A673 (cell line): Measurements from ENCODE around the gene BCL10. TPM values are rescaled to one million over a fixed set of nuclear protein-coding genes. Genes with fewer than 3 reads are reported as not detected.
"Not testable (repeated sequence)": the region's sequence is repeated elsewhere in the genome, so short reads cannot be mapped to it uniquely, and the experiment has no call there.

Experiments used
- BruUV-seq: library from RNA; stranded (reverse); fragments of 400-500 nt; replicated peaks from 2 replicates; lab custom pipeline; 2021; lab: Mats Ljungman, UMichigan
- CTCF ChIA-PET: fragments of 300-600 bp; sonication (Branson Sonifier 250); formaldehyde crosslinking; loops from one replicate; lab custom pipeline; 2022; ENCODE audit warnings: antibody characterized with exemption; lab: Charles Lee
- POLR2A ChIA-PET: fragments of 300-600 bp; sonication (Branson Sonifier 250); formaldehyde crosslinking; loops from one replicate; lab custom pipeline; 2022; ENCODE audit warnings: antibody characterized with exemption; ENCODE audit not compliant: low non-redundant PET; lab: Charles Lee
- DNase-seq: peaks from one replicate; pipeline ENCODE4 v3.0.0-alpha.2; 2015; ENCODE audit warnings: low spot score
- H3K27ac ChIP-seq: fragments of 200-600 bp; sonication (generic); 2 replicates; pipeline ENCODE4 v1.5.1; 2016; ENCODE audit warnings: mixed run types, low read depth, mild to moderate bottlenecking, mixed read lengths, antibody characterized with exemption, low read length; ENCODE audit not compliant: poor library complexity, severe bottlenecking
- H3K27me3 ChIP-seq: fragments of 200-600 bp; sonication (generic); replicated peaks from 2 replicates; pipeline ENCODE4 v1.6.1; 2017; ENCODE audit warnings: mixed run types, low read depth, mild to moderate bottlenecking, mixed read lengths, antibody characterized with exemption, low read length; ENCODE audit not compliant: insufficient read depth, poor library complexity
- H3K36me3 ChIP-seq: fragments of 200-600 bp; sonication (generic); 2 replicates; pipeline ENCODE4 v1.6.1; 2016; ENCODE audit warnings: mixed run types, mild to moderate bottlenecking, mixed read lengths, antibody characterized with exemption, low read length; ENCODE audit not compliant: insufficient read depth, poor library complexity, severe bottlenecking
- H3K4me1 ChIP-seq: fragments of 200-600 bp; sonication (generic); 2 replicates; pipeline ENCODE4 v1.6.1; 2017; ENCODE audit warnings: mixed run types, mild to moderate bottlenecking, mixed read lengths, antibody characterized with exemption, low read length; ENCODE audit not compliant: insufficient read depth, poor library complexity, severe bottlenecking
- H3K4me3 ChIP-seq: fragments of 200-600 bp; sonication (generic); 2 replicates; pipeline ENCODE4 v1.5.1; 2016; ENCODE audit warnings: low read depth, mixed run types, mild to moderate bottlenecking, mixed read lengths, low read length; ENCODE audit not compliant: poor library complexity, severe bottlenecking
- H3K9me3 ChIP-seq: fragments of 200-600 bp; sonication (generic); 2 replicates; pipeline ENCODE4 v1.6.1; 2016; ENCODE audit warnings: mixed run types, low read depth, mild to moderate bottlenecking, mixed read lengths, antibody characterized with exemption, low read length; ENCODE audit not compliant: poor library complexity, severe bottlenecking
- EZH2 ChIP-seq: fragments of 200-600 bp; sonication (generic); IDR thresholded peaks from 2 replicates; pipeline ENCODE4 v1.6.1; 2017; ENCODE audit warnings: borderline replicate concordance, low read depth, mild to moderate bottlenecking, mixed read lengths, antibody characterized with exemption, low read length; ENCODE audit not compliant: poor library complexity, severe bottlenecking
- intact Hi-C: fragments of 100-400 bp; cut with micrococcal nuclease; formaldehyde crosslinking; loops from one replicate; pipeline ENCODE4 v1.10.0; 2022; ENCODE audit not compliant: unreplicated experiment
- total RNA-seq: library from RNA; stranded (reverse); gene quantifications from 2 replicates; pipeline ENCODE4 v1.2.3, GENCODE V29; 2021
- TF ChIP-seq, protein P1 (sequence below): fragments of 300-800, 200-600 bp; sonication (generic); conservative IDR thresholded peaks from 2 replicates; pipeline ENCODE4 v1.5.1; 2017; ENCODE audit warnings: low read depth, mild to moderate bottlenecking, antibody characterized with exemption, low read length, moderate library complexity, mixed read lengths

BCL10 gene
- total RNA-seq, 1 experiment from 2014 or later: 20.9 TPM

DNA sequence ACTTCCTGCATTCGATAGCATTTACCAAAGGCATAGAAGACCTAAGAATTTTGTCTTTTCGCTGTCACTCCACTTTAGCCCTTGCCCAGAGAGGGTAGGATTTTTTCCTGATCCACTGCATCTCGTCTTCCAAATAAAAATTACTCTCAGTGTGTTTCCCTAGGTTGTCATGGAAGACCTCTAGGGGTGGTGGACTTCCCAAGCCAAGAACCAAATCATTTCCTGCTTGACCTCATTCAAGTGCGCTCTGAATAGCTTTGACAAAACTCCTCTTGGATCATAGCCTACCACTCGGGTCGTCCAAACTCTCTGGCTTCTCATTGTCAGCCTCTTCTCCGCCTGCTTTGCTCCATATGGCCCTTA is 16.5 kb downstream of the BCL10 start:
- Histone ChIP-seq H3K9me3 (no peaks in the 10 kb centered on the region), H3K27ac (peak overlapping the region; percentile 73), H3K4me1 (peaks cover 8% of the 10 kb centered on the region), H3K4me3 (peak overlapping the region; percentile 78), H3K36me3 (peaks cover 30% of the 10 kb centered on the region), H3K27me3 (no peaks in the 10 kb centered on the region)
- BruUV-seq: no TSS peak
- DNase-seq: no peak
- ChIA-PET POLR2A (interaction anchor here (0.6 kb wide), 1 partner anchor 321 kb away, joined by 3 read pairs; no protein-coding TSS in a partner anchor), CTCF (interaction anchor here (0.6 to 3.1 kb wide), 8 partner anchors 16 to 433 kb away, joined by 3 to 40 read pairs (median 6); partner anchors contain the start of genes BCL10 and SYDE2)
- intact Hi-C loops: loop anchor here (1.0 to 5.0 kb wide), 2 partner anchors 198 to 315 kb away; a partner anchor contains a TSS
- TF ChIP-seq, protein P1, sequence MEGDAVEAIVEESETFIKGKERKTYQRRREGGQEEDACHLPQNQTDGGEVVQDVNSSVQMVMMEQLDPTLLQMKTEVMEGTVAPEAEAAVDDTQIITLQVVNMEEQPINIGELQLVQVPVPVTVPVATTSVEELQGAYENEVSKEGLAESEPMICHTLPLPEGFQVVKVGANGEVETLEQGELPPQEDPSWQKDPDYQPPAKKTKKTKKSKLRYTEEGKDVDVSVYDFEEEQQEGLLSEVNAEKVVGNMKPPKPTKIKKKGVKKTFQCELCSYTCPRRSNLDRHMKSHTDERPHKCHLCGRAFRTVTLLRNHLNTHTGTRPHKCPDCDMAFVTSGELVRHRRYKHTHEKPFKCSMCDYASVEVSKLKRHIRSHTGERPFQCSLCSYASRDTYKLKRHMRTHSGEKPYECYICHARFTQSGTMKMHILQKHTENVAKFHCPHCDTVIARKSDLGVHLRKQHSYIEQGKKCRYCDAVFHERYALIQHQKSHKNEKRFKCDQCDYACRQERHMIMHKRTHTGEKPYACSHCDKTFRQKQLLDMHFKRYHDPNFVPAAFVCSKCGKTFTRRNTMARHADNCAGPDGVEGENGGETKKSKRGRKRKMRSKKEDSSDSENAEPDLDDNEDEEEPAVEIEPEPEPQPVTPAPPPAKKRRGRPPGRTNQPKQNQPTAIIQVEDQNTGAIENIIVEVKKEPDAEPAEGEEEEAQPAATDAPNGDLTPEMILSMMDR: no peak
- TF ChIP-seq EZH2: no peak

DNA sequence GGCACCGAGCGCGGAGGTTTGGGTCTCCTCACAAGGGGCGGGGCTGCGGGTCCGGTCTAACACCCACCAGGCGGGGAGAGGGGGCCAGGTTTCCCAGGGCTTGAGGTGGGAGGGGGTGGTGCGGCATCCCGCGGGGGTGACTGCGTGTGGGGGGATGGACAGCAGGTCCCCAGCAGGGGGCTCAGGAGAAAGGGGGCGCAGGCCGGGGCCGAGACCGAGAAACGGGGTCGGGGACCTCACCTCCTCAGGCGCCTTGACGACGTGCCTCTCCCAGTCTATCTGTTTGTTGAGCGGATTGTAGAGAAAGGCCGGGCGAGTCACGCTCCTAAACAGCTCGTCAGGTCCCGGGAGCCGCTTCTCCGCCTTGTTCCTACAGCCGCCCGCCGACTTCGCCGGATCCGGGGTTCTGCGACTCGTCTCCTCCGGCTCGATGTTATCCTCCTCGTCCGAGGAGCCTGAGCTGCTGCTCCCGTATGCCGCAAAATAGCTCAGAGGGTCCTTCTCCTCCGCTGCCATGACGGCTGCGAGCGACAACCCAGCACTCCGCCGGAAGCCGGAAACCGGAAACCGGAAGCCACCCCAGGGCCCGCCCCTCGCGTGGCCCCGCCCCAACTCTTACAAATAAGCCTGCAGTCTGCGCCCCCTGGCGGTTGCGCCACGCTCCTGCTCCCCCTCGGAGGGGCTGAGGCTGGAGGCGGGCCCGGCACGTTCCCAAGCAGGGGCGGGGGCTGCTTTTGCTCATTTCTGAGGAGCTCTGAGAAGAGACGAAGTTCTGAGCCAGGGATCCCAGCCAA is 17.1 kb downstream of the BCL10 start, which contains the start of gene C1orf52:
Gene C1orf52 (minus strand): TSS at position 545 of the 794 bp plus-strand sequence. CDS start 29 bp downstream, at position 516.
- no TSS peak for BruUV-seq
- ChIA-PET POLR2A (interaction anchor here (0.6 kb wide), 1 partner anchor 322 kb away, joined by 3 read pairs; no protein-coding TSS in a partner anchor), CTCF (interaction anchor here (0.6 to 3.1 kb wide), 12 partner anchors 14 to 434 kb away, joined by 3 to 40 read pairs (median 4); partner anchors contain the start of genes BCL10 and SYDE2)
- no peak for TF ChIP-seq EZH2
- TF ChIP-seq, protein P1: peak; percentile 99
- Histone ChIP-seq H3K4me3 (peak within 1 kb of the TSS; percentile 78), H3K27ac (peak within 1 kb of the TSS; percentile 73), H3K4me1 (peaks cover 8% of the 10 kb centered on the region), H3K36me3 (peaks cover 30% of the 10 kb centered on the region), H3K27me3 (no peaks in the 10 kb centered on the region), H3K9me3 (no peaks in the 10 kb centered on the region)
- peak; percentile 96 for DNase-seq
- intact Hi-C loops: loop anchor here (1.0 to 5.0 kb wide), 2 partner anchors 197 to 314 kb away; a partner anchor contains a TSS

DNA sequence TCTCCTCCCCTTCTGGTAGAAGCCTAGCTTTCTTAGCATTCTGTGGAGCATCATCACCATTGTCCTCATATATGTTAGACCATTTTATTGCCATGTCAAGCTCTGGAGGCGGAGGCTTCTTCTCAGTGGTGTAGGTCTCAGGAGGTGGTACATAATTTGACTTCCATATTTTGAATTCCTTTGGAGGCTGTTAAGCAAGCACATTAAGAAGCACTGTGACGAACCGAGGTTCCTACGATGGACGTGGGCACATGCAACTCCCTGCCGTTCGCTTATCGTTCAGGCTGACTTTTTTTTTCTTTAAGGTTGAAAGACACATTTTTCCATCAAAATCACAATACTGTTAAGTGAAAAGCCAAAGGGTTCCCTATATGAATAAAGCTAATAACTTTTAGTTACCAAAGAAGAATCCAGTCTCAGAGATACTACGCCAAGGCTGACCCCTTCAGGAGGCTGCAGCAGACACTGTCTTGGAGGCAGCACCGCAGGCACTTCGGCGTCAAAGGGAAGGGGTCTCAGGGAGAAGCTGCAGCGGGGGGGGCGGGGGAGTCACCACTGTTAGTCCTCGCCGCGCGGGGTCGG is 17.8 kb downstream of the BCL10 start:
- Histone ChIP-seq H3K4me3 (peak overlapping the region; percentile 78), H3K4me1 (peaks cover 8% of the 10 kb centered on the region), H3K27ac (peak overlapping the region; percentile 73), H3K36me3 (peaks cover 36% of the 10 kb centered on the region), H3K27me3 (no peaks in the 10 kb centered on the region), H3K9me3 (no peaks in the 10 kb centered on the region)
- intact Hi-C loops: loop anchor here (1.0 to 5.0 kb wide), 2 partner anchors 196 to 313 kb away; a partner anchor contains a TSS
- no peak for TF ChIP-seq EZH2
- TF ChIP-seq, protein P1: no peak; the same call in 1 of the 2 replicates
- POLR2A ChIA-PET: no interaction called here
- CTCF ChIA-PET: interaction anchor here (0.7 to 3.1 kb wide), 9 partner anchors 15 to 434 kb away, joined by 3 to 40 read pairs (median 4); partner anchors contain the start of gene BCL10
- peak; percentile 33 for DNase-seq
- BruUV-seq: no TSS peak

DNA sequence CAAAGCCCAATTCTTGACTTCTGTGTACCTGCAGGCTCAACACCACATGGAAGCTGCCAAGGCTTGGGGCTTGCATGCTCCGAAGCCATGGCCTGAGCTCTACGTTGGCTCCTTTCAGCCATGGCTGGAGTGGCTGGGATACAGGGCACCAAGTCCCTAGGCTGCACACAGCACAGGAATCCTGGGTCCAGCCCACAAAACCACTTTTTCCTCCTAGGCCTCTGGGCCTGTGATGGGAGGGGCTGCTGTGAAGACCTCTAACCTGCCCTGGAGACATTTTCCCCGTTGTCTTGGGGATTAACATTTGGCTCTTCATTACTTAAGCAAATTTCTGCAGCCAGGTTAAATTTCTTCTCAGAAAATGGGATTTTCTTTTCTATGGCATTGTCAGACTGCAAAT is 27.4 kb downstream of the BCL10 start:
- POLR2A ChIA-PET: interaction anchor here (0.7 kb wide), 1 partner anchor 461 kb away, joined by 3 read pairs; no protein-coding TSS in a partner anchor
- H3K27ac ChIP-seq, DNase-seq, H3K4me3 ChIP-seq, H3K27me3 ChIP-seq, BruUV-seq, H3K9me3 ChIP-seq, CTCF ChIA-PET, intact Hi-C loops: not testable (repeated sequence)
- Histone ChIP-seq H3K4me1 (peaks cover 20% of the 10 kb centered on the region), H3K36me3 (peaks cover 26% of the 10 kb centered on the region)
